ENCODE data around the gene ZFAND5. TPM values are rescaled to one million over a fixed set of nuclear protein-coding genes. Genes with fewer than 3 reads are reported as not detected.

The ZFAND5 gene
- total RNA-seq, 1 donor from 2014 or later = 215 TPM

- no peaks in the 10 kb centered on the region for H3K9me3 Mint-ChIP-seq
- TF ChIP-seq CTCF (IDR thresholded peaks at IDR 0.05; ENCODE audit: unreplicated experiment) = no peak
- H3K4me1 Mint-ChIP-seq = peaks cover 17% of the 10 kb centered on the region
- H3K27ac Mint-ChIP-seq = no peak overlapping the region
- no peaks in the 10 kb centered on the region for H3K36me3 Mint-ChIP-seq
- no peak overlapping the region for H3K4me3 Mint-ChIP-seq
- no peak for DNase-seq (ENCODE audit: low spot score in 2 of 2, unreplicated experiment in 2 of 2)
- no peaks in the 10 kb centered on the region for H3K27me3 Mint-ChIP-seq (ENCODE audit: low read depth)
These were observed 59.3 kb downstream of the ZFAND5 start for GRCh38 chr9:72305707-72306106.

- no peak for TF ChIP-seq CTCF (IDR thresholded peaks at IDR 0.05; ENCODE audit: unreplicated experiment)
- no peaks in the 10 kb centered on the region for H3K9me3 Mint-ChIP-seq
These were observed 59.9 kb downstream of the ZFAND5 start for GRCh38 chr9:72305102-72305546.

GRCh38 chr9:72304538-72304937 lies 60.5 kb downstream of the ZFAND5 start:
- no peak for TF ChIP-seq CTCF (IDR thresholded peaks at IDR 0.05; ENCODE audit: unreplicated experiment)
- Mint-ChIP-seq H3K9me3 (no peaks in the 10 kb centered on the region), H3K4me3 (no peak overlapping the region), H3K36me3 (no peaks in the 10 kb centered on the region), H3K27ac (peak overlapping the region; percentile 26), H3K27me3 (ENCODE audit: low read depth) (no peaks in the 10 kb centered on the region), H3K4me1 (peaks cover 17% of the 10 kb centered on the region)
- DNase-seq (ENCODE audit: low spot score in 2 of 2, unreplicated experiment in 2 of 2) = no peak

More at GRCh38 chr9:72305102-72305546, 59.9 kb downstream of the ZFAND5 start:
- DNase-seq (ENCODE audit: low spot score in 2 of 2, unreplicated experiment in 2 of 2) = peak in 1 of 2 experiments; percentile 40
- H3K27ac Mint-ChIP-seq = peak overlapping the region; percentile 35
- H3K36me3 Mint-ChIP-seq = no peaks in the 10 kb centered on the region
- H3K4me3 Mint-ChIP-seq = no peak overlapping the region
- peaks cover 17% of the 10 kb centered on the region for H3K4me1 Mint-ChIP-seq
- no peaks in the 10 kb centered on the region for H3K27me3 Mint-ChIP-seq (ENCODE audit: low read depth)

Other genes starting within 250 kb of the ZFAND5 start
- 0.22 to 0.58 TPM (median 0.43 TPM) in 3 replicates for gene GDA, start 215.8 kb downstream of the ZFAND5 start, total RNA-seq
- gene TMC1, start 156.4 kb upstream of the ZFAND5 start, total RNA-seq = 0.22 to 0.29 TPM in 2 of 3 replicates, not detected in the other

Data from mesothelial cell of epicardium (in vitro differentiated cells).